Fibroblast of skin of right biceps (primary cell): ENCODE measurements around the gene OLFML2A.

Source experiments
- DNase-seq: peaks from one replicate; pipeline ENCODE4 v3.0.0-alpha.2; 2013

OLFML2A gene

GRCh38 chr9:124800306-124801259 lies 23.6 kb downstream of the OLFML2A start:
- no peak for DNase-seq

- DNase-seq = no peak
Observed at GRCh38 chr9:124801356-124801755, 24.4 kb downstream of the OLFML2A start.

DNA sequence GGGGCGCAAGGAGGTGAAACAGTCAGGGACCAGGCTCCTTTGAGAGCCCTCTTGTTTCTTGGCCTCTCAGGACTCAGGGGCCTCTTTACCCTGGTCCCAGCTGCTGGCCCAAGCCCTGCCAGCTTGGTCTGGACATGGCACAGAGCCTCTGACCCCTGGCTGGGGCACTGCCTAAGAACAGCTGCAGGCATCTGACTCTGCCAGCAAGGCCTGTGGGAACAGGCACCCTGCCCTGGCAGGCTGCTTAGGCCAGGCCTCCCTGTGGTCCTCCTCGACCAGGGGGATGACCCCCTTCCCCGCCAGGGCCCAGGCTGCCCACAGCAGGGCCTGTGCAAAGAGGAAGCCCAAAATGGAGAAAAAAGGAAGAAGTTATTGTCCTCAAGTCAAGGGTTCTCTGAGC lies 25.5 kb downstream of the OLFML2A start:
- no peak for DNase-seq

GRCh38 chr9:124803911-124804310 lies 27.0 kb downstream of the OLFML2A start:
- no peak for DNase-seq

GRCh38 chr9:124805186-124805585 lies 28.3 kb downstream of the OLFML2A start:
- DNase-seq = no peak

DNA sequence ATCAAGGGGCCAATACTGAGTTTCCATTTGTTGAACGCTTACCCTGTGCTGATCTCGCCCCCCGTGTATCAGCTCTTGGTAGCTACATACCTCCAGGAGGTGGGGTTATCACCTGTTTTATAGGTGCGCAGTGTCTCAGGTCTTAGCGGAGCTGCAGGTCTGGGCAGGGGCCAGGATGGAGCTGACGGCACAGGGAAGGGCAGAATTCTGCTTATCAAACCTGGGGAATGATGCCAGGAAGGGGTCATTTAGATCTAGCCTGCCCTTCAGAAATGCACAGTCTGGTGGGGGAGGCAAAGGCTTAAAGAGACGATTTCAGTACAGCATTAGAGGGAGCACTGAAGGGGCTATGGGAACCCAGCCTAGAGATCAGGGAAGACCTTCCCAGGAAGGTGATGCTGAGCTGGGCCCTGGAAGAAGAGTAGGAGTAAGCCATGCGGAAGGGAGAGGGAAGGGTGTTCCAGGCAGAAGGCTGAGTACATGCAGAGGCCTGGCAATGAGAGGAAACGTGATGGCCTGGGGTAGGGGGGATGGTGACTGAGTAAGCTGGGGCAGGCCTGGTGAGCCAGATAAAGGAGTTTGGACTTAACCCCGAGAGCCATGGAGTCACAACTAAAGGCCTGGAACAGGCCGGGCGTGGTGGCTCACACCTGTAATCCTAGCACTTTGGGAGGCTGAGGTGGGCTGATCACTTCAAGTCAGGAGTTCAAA lies 31.5 kb downstream of the OLFML2A start:
- no peak for DNase-seq

GRCh38 chr9:124809211-124809610 lies 32.3 kb downstream of the OLFML2A start:
- DNase-seq = no peak

DNA sequence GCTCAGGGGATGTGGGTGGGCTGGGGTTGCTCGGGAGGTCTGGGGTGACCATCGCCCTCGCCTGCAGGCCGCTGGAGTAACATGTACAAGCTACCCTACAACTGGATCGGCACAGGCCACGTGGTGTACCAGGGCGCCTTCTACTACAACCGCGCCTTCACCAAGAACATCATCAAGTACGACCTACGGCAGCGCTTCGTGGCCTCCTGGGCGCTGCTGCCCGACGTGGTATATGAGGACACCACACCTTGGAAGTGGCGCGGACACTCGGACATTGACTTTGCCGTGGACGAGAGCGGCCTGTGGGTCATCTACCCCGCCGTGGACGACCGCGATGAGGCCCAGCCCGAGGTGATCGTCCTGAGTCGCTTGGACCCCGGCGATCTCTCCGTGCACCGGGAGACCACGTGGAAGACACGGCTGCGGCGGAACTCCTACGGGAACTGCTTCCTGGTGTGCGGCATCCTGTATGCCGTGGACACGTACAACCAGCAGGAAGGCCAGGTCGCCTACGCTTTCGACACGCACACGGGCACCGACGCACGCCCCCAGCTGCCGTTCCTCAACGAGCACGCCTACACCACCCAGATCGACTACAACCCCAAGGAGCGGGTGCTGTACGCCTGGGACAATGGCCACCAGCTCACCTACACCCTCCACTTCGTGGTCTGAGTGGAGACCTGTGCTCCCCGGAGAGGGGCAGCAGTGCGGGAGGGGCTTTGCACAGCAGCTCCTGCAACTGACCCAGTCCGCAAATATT lies 33.0 kb downstream of the OLFML2A start:
- DNase-seq = no peak

DNA sequence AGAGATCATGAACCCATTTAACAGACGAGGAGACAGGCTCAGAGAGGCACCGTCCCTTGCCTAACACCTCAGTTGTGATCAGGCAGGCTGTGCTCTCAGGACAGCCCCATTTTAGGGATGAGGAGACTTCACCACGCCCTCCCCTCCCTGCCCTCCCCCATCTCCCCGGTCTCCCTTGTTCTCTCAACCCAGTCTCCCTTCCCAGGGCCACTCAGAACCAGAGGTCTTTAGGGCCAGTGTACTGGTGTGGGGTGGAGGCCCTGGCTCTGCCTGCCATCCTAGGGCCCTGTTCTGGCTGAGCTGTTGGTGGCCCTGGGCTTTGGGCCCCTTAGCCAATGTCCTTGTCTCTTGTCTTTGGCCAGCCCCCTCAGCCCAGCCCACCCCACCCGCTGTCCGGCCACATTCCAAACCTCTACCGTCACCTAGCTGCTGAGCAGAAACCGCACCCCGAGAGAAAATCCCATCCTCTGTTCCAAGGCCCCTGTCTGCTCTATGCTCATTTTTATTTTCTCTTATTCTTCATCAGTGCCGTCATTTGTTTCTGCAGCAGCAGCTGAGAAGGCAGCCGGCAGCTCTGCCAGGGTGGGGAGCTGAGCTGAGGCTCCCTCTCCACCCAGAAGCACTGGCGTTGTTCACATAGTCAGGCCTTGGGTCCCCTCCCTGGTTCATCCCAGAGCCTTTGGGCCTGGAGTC lies 33.9 kb downstream of the OLFML2A start:
- DNase-seq = peak; percentile 89

DNA sequence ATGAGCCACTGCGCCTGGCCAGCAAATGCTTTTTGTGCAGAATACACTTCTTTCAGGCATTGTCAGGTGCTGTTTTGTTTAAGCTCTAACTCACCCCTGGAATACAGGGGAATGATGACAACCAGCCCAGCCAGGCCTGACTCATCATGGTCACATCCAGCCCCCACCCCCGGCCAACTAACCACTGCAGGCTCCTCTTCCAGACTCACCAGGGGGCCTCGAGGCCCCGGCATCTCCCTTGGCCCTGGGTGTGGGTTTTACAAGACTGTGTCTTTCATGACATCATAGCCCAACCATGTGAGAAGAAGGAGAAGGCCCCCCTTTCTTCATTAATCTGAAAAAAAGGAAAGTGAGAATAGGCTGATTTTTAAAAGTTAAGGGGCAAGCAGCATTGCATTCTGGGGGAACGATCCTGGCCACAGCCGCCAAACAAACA lies 35.5 kb downstream of the OLFML2A start:
- DNase-seq = peak; percentile 99

DNA sequence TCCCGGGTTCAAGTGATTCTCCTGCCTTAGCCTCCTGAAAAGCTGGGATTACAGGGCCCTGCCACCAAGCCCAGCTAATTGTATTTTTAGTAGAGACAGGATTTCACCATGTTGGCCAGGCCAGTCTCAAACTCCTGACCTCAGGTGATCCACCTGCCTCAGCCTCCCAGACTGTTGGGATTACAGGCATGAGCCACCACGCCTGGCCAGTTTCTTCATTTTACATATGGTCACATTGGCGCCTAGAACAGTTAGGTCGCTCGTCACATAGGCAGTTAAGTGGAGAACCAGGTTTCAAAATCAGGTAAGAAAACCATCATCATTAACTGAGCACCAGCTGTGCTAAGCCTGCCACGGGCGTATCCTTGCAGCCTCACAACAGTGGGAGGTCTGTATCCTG lies 36.1 kb downstream of the OLFML2A start:
- DNase-seq = no peak

DNA sequence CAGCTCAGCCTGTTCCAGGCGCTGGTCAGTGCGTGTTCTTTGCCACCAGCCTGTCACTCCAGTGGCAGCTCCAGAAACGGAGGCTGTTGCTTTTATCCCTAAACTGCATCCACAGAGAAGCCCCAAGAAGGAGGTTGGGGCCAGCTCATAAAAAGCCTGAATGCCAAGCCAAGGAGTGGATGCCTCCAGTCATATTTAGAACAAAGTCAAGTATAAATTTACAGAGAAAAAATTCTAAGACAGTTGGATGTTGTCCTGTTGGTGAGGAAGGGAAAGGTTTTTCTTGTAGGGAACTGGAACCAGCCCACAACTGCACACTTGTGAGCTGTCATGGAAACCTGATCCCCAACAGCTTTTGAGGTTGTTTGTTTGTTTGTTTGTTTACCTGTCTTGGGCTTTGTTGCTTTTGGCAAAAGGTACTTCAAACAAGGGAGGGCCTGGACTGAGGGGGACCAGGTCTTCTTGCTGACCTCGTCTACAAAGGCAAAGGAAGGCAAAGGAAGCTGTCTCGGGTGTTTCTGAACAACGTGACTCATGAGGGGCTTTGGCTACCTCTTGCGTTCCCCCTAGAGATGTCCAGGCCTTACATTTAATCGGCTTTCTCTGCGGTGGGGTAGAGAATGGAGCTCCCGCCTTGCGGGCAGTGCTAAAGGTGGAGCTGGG lies 36.7 kb downstream of the OLFML2A start:
- DNase-seq = no peak

DNA sequence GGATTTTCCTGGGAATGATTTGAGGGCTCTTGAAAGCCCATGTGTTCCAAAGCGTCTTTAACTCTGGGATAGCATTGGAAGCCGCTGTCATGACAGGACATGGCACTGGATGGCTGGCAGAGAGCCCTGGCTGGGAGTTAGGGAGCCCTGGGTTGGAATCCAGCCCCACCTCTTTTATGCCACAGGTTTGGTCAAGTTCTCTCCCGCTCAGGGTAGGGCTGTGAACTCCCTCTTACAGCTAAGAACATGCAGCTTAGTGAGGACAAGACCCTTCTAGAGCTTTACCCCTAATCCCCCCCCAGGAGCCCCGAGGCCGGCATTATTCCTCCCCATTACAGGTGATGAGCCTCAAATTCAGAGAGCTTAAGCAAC lies 37.2 kb downstream of the OLFML2A start:
- no peak for DNase-seq

- DNase-seq = no peak
Observed at GRCh38 chr9:124815601-124816000, 38.7 kb downstream of the OLFML2A start.

DNA sequence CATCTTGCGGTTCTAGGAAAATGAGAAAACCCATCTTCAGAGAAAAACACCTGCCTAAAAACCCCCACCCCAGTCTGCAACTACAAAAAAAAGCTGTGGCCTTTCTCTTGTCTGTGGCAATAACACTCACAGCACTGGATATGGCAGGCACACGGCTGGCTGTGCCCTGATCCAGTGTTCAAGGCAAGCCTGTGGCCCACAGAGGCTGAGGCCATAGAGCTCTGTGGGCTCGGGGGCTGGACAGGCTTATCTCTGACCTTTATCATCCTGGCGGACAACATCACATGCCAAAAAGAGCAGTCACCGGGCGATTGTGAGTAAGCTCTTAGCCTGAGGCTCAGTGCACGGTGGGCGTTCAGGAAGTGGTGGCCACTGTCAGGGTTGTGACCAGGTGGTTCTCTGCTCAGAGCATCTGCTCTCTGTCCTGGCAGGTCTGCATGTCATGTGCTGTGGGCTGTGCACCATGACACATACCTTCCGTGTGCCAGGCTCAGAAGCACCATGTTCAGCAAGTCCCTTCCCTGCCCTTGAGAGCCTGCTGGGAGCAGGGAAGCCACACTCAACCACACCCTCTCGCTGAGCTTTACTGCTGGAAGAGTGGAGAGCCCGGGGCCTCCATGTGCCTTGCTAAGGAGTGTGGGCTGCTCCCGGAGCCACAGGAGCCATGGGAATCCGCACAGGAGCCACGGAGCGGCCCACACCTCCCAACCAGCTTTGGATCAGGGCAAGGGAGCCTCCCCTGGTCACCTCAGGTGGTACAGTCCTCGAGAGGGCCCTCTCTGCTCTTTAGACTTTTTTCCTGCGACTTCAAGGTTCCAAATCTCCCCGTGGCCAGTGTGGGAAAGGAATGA lies 41.7 kb downstream of the OLFML2A start:
- no peak for DNase-seq

DNA sequence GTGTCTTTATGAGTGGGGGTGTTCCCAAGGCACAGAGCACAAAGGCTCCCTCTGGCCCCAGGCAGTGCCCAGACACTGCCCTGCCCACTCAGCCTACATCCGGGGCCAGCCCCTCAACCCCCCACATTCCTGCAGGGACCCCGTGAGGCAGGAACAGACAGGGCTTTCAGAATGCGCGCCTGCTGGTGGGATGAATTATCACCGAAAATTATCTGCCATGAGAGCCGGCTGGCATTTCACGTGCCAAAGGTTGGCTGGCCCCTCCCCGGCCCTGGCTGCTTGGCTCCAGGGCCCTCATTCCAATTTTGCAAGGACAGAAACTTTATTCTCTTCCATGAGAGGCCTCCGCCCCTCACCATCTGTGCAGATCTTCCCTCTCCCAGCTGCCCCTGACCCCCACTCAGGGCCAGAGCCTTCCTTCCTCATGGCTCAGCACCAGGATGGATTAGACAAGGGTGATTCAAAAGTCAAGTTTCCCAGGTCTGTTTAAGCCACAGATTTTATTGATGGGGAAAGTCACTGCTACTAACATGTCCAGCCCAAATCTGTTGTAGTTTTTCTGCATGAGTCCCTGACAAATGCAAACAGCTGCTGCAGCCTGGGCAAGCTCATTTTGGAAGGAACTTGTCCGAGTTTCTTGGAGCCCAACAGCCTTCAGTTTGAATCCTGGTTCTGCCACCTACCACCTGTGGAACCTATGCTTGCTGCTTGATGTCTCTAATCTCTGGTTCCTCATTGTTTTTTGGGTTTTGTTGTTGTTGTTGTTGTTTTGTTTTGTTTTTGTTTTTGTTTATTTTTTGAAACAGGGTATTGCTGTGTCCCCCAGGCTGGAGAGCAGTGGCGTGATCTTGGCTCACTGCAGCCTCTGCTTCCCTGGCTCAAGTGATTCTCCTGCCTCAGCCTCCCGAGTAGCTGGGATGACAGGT lies 44.0 kb downstream of the OLFML2A start:
- no peak for DNase-seq

DNA sequence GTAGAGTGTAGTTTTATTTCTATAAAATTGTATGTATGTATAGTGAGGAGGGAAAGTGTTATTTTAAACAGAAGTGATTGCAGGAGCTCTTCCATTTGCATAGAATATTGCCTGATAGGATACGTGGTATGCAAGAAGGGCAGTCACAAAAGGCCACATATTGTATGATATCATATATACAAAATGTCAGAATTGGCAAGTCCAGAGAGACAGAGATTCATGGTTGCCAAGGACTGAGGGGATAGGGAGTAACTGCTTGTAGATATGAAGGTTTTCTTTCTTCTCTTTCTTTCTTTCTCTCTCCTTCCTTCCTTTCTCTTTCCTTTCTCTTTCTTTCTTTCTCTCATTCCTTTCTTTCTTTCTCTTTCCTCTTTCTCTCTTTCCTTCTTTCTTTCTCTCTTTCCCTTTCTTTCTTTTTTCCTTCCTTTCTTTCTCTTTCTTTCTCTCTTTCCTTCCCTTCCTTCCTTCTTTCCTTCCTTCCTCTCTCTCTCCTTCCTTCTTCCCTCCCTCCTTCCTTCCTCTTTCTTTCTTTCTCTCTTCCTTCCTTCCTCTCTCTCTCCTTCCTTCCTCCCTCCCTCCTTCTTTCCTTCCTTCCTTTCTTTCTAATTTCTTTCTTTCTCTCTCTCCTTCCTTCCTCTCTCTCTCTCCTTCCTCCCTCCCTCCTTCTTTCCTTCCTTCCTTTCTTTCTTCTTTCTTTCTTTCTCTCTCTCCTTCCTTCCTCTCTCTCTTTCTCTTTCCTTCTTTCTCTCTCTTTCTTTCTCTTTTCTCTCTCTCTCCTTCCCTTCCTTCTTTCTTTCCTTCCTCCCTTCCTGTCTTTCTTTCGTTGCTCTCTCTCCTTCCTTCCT lies 51.8 kb downstream of the OLFML2A start:
- no peak for DNase-seq

DNA sequence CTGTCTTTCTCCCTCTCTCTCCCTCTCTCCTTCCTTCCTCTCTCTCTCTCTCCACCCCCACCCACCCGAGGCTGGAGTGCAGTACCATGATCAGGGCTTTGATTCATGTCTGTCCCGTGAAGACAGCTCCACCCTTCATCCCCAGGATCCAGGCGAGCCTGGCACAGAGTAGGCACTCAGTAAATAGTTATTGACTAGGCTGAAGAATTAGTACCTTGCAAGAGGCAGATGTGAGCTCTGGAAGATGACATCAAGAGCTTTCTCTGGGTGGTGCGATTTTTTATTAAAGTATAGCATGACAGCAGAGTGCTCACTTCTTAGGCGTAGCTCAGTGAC lies 52.4 kb downstream of the OLFML2A start:
- no peak for DNase-seq

DNA sequence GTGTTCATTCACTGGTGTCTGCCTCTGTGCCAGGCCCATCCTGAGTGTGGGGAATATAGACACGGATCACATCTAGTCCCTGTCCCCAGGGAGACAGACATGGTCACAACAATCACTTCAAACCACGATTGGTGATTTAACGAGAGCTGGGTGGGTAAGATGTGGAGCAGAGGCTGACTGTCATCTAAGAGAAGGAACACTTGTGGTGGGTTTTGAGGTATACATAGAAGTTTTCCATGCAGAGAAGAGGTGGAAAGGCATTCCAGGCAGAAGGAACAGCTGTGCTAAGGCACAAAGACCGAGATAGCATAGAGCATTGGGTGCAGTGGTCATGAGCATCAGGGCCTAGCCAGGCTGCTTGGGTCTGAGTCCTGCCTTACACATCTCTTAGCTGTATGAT lies 53.7 kb downstream of the OLFML2A start:
- DNase-seq = no peak
